SK-N-SH (cell line): ENCODE data around the gene HERC3. TPM values are rescaled to one million over a fixed set of nuclear protein-coding genes. Genes with fewer than 3 reads are reported as not detected.

ENCODE experiments used
- CTCF ChIA-PET: fragments of 300-600, 350-600 bp; formaldehyde crosslinking; extraction: SDS; loops from one replicate; lab custom pipeline; 2021; lab: Yijun Ruan, JAX
- POLR2A ChIA-PET: fragments of 350-600 bp; sonication (Branson Sonifier 250); formaldehyde crosslinking; extraction: SDS; loops from one replicate; lab custom pipeline; 2020; ENCODE audit warnings: antibody characterized with exemption, inconsistent platforms; lab: Yijun Ruan, JAX
- DNase-seq: peaks from one replicate; pipeline ENCODE4 v3.0.0; 2012
- H2AFZ ChIP-seq: fragments of 200-600 bp; sonication (generic); 2 replicates; pipeline ENCODE4 v1.8.1; 2016; ENCODE audit warnings: antibody characterized with exemption, mild to moderate bottlenecking, low read depth
- H3F3A ChIP-seq: fragments of 200-600 bp; sonication (generic); replicated peaks from 2 replicates; pipeline ENCODE3; 2016; ENCODE audit warnings: antibody characterized with exemption, mild to moderate bottlenecking; ENCODE audit not compliant: insufficient read depth
- H3K27ac ChIP-seq, 2 experiments: fragments of 200-500 bp in 1 of 2; fragments of 200-600 bp in 1 of 2; sonication (Bioruptor generic) in 1 of 2; sonication (generic), shearing (Covaris generic) in 1 of 2; 2 replicates each; pipeline versions ENCODE4 v1.5.1 to v1.6.1; 2014 to 2016; ENCODE audit warnings: low read depth in 2 of 2, inconsistent platforms in 1 of 2, low read length in 1 of 2, mild to moderate bottlenecking in 1 of 2, mixed read lengths in 1 of 2
- H3K27me3 ChIP-seq: fragments of 200-600 bp; sonication (generic), shearing (Covaris generic); 2 replicates; pipeline ENCODE4 v1.6.1; 2016; ENCODE audit warnings: mixed run types; ENCODE audit not compliant: insufficient read depth
- H3K36me3 ChIP-seq, 2 experiments: fragments of 200-500 bp in 1 of 2; fragments of 200-600 bp in 1 of 2; sonication (Bioruptor generic) in 1 of 2; sonication (generic) in 1 of 2; replicated peaks in 1 of 2; 2 replicates each; pipeline versions ENCODE3 to v1.5.1; 2014 to 2016; ENCODE audit warnings: low read length in 1 of 2, mild to moderate bottlenecking in 1 of 2; ENCODE audit not compliant: insufficient read depth in 2 of 2, control insufficient read depth in 1 of 2
- H3K4me1 ChIP-seq, 2 experiments: fragments of 200-500 bp in 1 of 2; fragments of 200-600 bp in 1 of 2; sonication (Bioruptor generic) in 1 of 2; sonication (generic), shearing (Covaris generic) in 1 of 2; 2 replicates each; pipeline versions ENCODE4 v1.5.1 to v1.6.1; 2014 to 2016; ENCODE audit warnings: low read depth in 1 of 2, low read length in 1 of 2, mixed run types in 1 of 2; ENCODE audit not compliant: insufficient read depth in 2 of 2, control insufficient read depth in 1 of 2
- H3K4me2 ChIP-seq: fragments of 200-600 bp; sonication (generic), shearing (Covaris generic); 2 replicates; pipeline ENCODE4 v1.6.1; 2017; ENCODE audit warnings: mixed run types
- H3K4me3 ChIP-seq, 2 experiments: fragments of 200-500 bp in 1 of 2; fragments of 200-600 bp in 1 of 2; sonication (Bioruptor generic) in 1 of 2; sonication (generic), shearing (Covaris generic) in 1 of 2; 2 replicates each; pipeline versions ENCODE4 v1.5.1 to v1.8.1; 2014 to 2016; ENCODE audit warnings: low read depth in 2 of 2, inconsistent platforms in 1 of 2, low read length in 1 of 2, mild to moderate bottlenecking in 1 of 2, mixed read lengths in 1 of 2, moderate library complexity in 1 of 2
- H3K79me2 ChIP-seq: fragments of 200-600 bp; sonication (generic); 2 replicates; pipeline ENCODE4 v1.8.1; 2017; ENCODE audit warnings: mild to moderate bottlenecking; ENCODE audit not compliant: insufficient read depth
- H3K9ac ChIP-seq: fragments of 200-600 bp; sonication (generic); 2 replicates; pipeline ENCODE4 v1.6.1; 2017; ENCODE audit warnings: mixed run types
- H3K9me2 ChIP-seq: fragments of 200-600 bp; sonication (generic); 2 replicates; pipeline ENCODE4 v1.6.1; 2017; ENCODE audit warnings: mixed run types
- H3K9me3 ChIP-seq: fragments of 200-600 bp; sonication (generic); 2 replicates; pipeline ENCODE4 v1.6.1; 2017; ENCODE audit warnings: mixed run types, mild to moderate bottlenecking, moderate library complexity
- H4K20me1 ChIP-seq: fragments of 200-600 bp; sonication (generic); 2 replicates; pipeline ENCODE4 v1.6.1; 2017; ENCODE audit warnings: mild to moderate bottlenecking, mixed run types; ENCODE audit not compliant: insufficient read depth
- ELF1 ChIP-seq: IDR thresholded peaks from 2 replicates; pipeline ENCODE4 v1.4.0; 2012
- FOXM1 ChIP-seq: IDR thresholded peaks from 2 replicates; pipeline ENCODE4 v1.4.0; 2012; ENCODE audit warnings: low read depth, mild to moderate bottlenecking
- MEF2A ChIP-seq: IDR thresholded peaks from 2 replicates; pipeline ENCODE4 v1.4.0; 2012; ENCODE audit warnings: low read depth, borderline replicate concordance
- RAD21 ChIP-seq: IDR thresholded peaks from 2 replicates; pipeline ENCODE4 v1.6.1; 2012; ENCODE audit warnings: mild to moderate bottlenecking, low read length
- SIN3A ChIP-seq: IDR thresholded peaks from 2 replicates; pipeline ENCODE4 v1.6.1; 2012; ENCODE audit warnings: low read depth, mild to moderate bottlenecking, low read length, moderate library complexity, borderline replicate concordance
- SMC3 ChIP-seq: IDR thresholded peaks from 2 replicates; pipeline ENCODE4 v1.6.1; 2012; ENCODE audit warnings: low read depth, low read length, improper control_type of control experiment
- TEAD4 ChIP-seq: IDR thresholded peaks from 2 replicates; pipeline ENCODE4 v1.4.0; 2012; ENCODE audit warnings: mild to moderate bottlenecking, borderline replicate concordance; ENCODE audit not compliant: insufficient read depth
- WGBS: methylation state at CpG from one replicate; pipeline ENCODE4 v1.1.6; 2017; ENCODE audit warnings: low lambda C conversion rate; 5-methylcytosine and 5-hydroxymethylcytosine counted together
- polyA plus RNA-seq, 3 experiments: library from polyadenylated mRNA; depleted of rRNA; stranded (reverse); fragments of >200 nt; gene quantifications; 2 replicates each; pipeline ENCODE4 v1.2.3, GENCODE V29; 2012
- TF ChIP-seq, protein P1 (sequence below): IDR thresholded peaks from 2 replicates; pipeline ENCODE4 v1.4.0; 2012; ENCODE audit warnings: low read depth, borderline replicate concordance
- TF ChIP-seq, protein P2 (sequence below): IDR thresholded peaks from 2 replicates; pipeline ENCODE4 v1.6.1; 2012; ENCODE audit warnings: mild to moderate bottlenecking, low read depth, low read length, moderate library complexity
- TF ChIP-seq, protein P3 (sequence below): IDR thresholded peaks from 2 replicates; pipeline ENCODE4; 2012
- TF ChIP-seq, protein P4 (sequence below): IDR thresholded peaks from 2 replicates; pipeline ENCODE4 v1.4.0; 2012; ENCODE audit warnings: low read depth, borderline replicate concordance

HERC3 gene
- polyA plus RNA-seq, 1 of the 3 experiments (the other 2 are of a cell fraction), result 4.6 TPM

DNA sequence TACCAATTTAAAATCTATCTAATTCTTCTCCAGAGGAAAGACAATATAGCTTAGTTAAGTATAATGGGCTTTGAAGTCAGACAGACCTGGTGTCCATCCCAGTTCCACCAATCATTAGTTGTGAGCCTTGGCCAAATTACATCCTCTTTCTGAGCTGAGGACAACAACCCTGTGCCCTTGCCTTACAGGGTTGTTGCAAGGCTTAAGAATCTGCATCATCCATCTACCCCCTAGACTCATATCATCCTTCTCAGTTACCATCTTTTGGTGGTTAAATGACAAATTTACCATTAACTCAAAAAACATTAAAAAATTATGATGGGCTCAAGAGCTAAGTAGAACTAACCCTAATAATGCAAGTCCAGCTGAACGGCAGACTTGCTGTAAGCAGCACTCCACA lies 53.7 kb downstream of the HERC3 start (continued):
- TF ChIP-seq, protein P1, sequence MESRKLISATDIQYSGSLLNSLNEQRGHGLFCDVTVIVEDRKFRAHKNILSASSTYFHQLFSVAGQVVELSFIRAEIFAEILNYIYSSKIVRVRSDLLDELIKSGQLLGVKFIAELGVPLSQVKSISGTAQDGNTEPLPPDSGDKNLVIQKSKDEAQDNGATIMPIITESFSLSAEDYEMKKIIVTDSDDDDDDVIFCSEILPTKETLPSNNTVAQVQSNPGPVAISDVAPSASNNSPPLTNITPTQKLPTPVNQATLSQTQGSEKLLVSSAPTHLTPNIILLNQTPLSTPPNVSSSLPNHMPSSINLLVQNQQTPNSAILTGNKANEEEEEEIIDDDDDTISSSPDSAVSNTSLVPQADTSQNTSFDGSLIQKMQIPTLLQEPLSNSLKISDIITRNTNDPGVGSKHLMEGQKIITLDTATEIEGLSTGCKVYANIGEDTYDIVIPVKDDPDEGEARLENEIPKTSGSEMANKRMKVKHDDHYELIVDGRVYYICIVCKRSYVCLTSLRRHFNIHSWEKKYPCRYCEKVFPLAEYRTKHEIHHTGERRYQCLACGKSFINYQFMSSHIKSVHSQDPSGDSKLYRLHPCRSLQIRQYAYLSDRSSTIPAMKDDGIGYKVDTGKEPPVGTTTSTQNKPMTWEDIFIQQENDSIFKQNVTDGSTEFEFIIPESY, result no peak
- no peak for TF ChIP-seq ELF1
- TF ChIP-seq SMC3, result no peak
- TF ChIP-seq, protein P2, sequence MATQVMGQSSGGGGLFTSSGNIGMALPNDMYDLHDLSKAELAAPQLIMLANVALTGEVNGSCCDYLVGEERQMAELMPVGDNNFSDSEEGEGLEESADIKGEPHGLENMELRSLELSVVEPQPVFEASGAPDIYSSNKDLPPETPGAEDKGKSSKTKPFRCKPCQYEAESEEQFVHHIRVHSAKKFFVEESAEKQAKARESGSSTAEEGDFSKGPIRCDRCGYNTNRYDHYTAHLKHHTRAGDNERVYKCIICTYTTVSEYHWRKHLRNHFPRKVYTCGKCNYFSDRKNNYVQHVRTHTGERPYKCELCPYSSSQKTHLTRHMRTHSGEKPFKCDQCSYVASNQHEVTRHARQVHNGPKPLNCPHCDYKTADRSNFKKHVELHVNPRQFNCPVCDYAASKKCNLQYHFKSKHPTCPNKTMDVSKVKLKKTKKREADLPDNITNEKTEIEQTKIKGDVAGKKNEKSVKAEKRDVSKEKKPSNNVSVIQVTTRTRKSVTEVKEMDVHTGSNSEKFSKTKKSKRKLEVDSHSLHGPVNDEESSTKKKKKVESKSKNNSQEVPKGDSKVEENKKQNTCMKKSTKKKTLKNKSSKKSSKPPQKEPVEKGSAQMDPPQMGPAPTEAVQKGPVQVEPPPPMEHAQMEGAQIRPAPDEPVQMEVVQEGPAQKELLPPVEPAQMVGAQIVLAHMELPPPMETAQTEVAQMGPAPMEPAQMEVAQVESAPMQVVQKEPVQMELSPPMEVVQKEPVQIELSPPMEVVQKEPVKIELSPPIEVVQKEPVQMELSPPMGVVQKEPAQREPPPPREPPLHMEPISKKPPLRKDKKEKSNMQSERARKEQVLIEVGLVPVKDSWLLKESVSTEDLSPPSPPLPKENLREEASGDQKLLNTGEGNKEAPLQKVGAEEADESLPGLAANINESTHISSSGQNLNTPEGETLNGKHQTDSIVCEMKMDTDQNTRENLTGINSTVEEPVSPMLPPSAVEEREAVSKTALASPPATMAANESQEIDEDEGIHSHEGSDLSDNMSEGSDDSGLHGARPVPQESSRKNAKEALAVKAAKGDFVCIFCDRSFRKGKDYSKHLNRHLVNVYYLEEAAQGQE, result no peak
- TF ChIP-seq, protein P3, sequence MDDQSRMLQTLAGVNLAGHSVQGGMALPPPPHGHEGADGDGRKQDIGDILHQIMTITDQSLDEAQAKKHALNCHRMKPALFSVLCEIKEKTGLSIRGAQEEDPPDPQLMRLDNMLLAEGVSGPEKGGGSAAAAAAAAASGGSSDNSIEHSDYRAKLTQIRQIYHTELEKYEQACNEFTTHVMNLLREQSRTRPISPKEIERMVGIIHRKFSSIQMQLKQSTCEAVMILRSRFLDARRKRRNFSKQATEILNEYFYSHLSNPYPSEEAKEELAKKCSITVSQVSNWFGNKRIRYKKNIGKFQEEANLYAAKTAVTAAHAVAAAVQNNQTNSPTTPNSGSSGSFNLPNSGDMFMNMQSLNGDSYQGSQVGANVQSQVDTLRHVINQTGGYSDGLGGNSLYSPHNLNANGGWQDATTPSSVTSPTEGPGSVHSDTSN, result no peak

DNA sequence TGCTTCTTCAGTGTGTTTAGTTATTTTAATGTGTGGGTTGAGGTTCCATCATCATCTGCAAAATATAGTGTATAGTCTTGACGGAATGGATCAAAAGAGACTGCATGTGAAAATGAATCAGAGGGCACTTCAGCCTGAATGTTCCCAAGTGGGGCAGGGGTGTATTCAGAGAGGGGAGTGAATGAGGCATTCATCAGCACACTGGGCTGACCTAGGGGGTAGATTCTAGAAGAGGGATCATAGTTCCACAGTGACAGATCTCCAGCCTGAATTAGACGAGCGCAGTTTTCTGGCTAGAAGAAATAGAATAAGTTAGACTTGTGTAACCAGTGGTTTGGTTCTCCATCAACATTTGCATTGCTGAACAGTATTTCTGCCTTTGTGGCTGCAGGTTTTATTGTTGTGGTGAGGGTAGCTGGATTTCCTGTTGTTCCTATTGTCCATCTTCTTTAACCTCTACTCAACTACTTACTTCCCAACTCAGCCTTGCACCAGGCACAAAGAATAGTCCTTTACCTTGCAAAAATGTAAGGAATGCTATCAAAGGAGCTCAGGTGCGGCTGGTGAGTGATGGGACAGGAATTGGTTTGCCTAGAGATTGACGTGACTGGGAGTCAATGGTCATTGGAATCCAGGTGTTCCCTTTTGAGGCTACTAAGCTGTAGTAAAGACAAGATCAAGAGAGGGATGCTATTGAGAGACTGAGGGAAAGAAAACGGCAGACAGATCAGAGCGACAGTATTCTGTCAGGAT lies 54.4 kb downstream of the HERC3 start:
- H3K9me3 ChIP-seq, result no peaks in the 10 kb centered on the region
- 94% methylated on average over 7 of the region's 7 CpGs for WGBS
- CTCF ChIA-PET, result interaction anchor here (2.0 kb wide), 1 partner anchor 13 kb away, joined by 6 read pairs; no protein-coding TSS in a partner anchor

More for the DNA sequence above, 54.4 kb downstream of the HERC3 start:
- Histone ChIP-seq H3F3A (peaks cover 6% of the 10 kb centered on the region), H3K4me1 (no peaks in the 10 kb centered on the region), H3K27me3 (no peaks in the 10 kb centered on the region), H4K20me1 (no peaks in the 10 kb centered on the region), H3K9ac (no peak overlapping the region), H3K9me2 (no peaks in the 10 kb centered on the region), H3K4me2 (no peak overlapping the region), H2AFZ (no peak overlapping the region), H3K4me3 (no peak overlapping the region), H3K36me3 (peaks cover 0 to 4% of the 10 kb centered on the region in 2 experiments), H3K27ac (no peak overlapping the region), H3K79me2 (no peaks in the 10 kb centered on the region)
- DNase-seq, result no peak
- TF ChIP-seq MEF2A (no peak), FOXM1 (no peak), RAD21 (no peak), TEAD4 (no peak), SIN3A (no peak)
- TF ChIP-seq, protein P4, sequence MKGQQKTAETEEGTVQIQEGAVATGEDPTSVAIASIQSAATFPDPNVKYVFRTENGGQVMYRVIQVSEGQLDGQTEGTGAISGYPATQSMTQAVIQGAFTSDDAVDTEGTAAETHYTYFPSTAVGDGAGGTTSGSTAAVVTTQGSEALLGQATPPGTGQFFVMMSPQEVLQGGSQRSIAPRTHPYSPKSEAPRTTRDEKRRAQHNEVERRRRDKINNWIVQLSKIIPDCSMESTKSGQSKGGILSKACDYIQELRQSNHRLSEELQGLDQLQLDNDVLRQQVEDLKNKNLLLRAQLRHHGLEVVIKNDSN, result no peak
- POLR2A ChIA-PET, result no interaction called here
